ENCODE data around the gene ZC3H12C.
"Not testable (repeated sequence)": the region's sequence is repeated elsewhere in the genome, so short reads cannot be mapped to it uniquely, and the experiment has no call there.

Gene ZC3H12C

GRCh38 chr11:110092515-110093406, at the start of gene ZC3H12C:
Gene ZC3H12C, plus strand, starts transcription at chr11:110093392. Its CDS starts 20 bp downstream, at chr11:110093412.
- peak; percentile 40 to 68 for DNase-seq

GRCh38 chr11:110044226-110044968, 48.8 kb upstream of the ZC3H12C start:
- DNase-seq = no peak

DNA sequence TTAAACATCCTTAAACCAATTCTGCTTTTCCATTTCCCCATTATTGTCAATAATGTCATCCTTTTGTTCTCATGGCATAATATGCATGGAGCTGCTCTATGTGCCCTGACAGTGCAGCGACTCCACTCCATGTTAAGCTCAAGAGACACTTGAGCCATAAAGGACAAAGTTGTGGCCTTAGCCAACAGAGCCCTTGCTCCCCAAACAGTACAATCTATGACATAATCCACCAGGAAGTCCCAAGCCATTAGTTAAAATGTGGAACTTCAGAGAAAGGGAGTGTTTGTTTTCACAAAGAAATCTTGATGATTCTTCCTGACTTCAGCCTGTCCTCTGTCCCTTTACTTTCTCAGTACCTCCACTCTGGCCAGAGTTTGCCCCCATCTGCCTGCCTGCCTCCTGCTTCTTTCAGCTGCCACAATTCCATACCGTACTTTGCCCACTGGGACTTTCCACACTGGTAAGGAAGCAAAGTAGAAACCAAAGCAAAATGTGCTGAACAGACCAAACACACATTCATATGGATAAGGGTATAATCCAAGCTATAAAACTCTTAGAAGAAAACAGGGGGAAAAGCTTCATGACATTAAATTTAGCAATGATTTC, 46.3 kb upstream of the ZC3H12C start:
- DNase-seq = no peak

GRCh38 chr11:110049501-110050200, 43.5 kb upstream of the ZC3H12C start:
- DNase-seq = no peak

DNA sequence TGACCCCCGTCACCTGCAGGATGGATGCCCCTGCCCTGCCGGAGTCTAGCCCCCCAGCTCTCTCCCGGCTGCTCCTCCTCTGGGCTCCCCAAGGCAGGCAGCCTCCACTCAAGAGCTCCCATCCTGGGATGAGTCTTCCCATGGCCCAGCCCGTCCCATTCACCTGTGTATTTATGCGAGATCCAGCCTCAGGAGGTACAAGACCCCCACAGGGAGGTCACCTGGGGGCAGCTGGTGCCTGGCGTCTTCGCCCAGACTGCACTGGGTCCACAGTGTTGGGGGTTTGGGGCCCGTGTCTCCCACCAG, 43.0 kb upstream of the ZC3H12C start:
- DNase-seq = no peak

DNA sequence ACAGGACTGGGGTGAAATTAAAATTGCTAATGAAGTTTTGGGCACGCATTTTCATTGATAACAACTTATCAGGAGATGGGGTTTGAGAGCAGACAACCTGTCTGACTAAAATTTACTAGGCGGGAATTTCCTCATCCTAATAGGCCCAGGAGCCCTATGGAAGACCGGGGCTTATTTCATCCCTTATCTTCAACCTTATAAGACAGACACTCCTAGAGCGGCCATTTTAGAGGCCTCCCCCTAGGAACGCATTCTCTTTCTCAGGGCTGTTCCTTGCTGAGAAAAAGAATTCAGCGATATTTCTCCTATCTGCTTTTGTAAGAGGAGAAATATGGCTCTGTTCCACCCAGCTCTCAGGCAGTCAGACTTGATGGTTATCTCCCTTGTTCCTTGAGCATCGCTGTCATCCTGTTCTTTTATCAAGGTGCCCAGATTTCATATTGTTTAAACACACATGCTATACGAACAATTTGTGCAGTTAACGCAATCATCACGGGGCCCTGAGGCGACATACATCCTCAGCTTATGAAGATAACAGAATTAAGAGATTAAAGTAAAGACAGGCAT, 39.3 kb upstream of the ZC3H12C start:
- DNase-seq = no peak

- no peak for DNase-seq
Observed at GRCh38 chr11:110056956-110057355, 36.2 kb upstream of the ZC3H12C start.

DNA sequence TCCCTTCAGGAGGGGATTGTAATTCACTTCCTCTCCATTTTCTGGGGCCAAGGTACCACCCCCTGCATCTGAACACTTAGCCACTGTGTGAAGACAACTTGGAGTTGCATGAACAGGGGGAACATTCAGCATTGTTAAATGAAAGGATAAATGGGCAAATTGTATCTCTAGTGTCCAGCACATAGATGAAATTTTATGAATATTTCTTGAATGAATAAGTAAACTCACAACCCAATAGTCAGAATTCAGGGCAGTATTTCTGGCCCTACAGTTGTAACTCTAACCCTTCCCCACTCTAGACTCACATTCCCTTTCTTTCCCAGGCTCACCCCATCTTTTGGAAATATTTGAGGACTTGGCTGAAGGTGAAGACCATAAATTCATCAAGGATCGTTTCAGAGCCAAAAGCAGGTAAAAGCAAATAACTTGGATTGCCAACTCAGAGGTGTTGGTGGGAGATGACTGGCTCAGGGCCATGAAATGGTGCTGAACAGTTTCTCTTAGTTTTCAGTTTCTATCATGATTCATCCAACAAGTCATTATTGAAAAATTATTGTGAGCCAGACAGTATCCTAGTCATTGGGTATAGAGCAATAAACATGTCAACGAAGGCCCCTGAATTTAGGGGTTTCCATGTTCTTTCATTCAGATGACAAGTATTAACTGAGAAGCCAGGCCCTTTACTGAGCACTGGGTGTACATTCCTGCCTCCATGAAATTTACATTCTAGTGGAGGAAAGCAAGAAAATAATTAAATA, 33.3 kb upstream of the ZC3H12C start:
- no peak for DNase-seq

DNA sequence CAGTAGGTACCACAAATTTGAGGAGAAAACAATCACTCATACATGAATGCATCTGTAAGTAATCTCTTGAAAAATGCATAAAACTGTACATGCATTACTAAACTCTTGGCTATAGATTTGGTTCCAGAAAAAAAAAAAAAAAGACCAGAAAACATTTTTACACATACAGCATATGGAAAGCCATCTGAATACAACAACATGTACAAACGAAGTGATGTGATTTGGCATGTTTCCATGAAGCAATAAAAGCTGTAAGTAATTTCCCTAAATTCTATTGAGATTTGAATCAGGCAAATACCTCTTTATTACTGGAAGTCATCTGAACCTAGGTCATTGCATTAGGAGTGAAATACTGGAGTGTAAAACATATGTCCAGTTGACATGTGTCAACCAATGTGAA, 31.9 kb upstream of the ZC3H12C start:
- no peak for DNase-seq

DNA sequence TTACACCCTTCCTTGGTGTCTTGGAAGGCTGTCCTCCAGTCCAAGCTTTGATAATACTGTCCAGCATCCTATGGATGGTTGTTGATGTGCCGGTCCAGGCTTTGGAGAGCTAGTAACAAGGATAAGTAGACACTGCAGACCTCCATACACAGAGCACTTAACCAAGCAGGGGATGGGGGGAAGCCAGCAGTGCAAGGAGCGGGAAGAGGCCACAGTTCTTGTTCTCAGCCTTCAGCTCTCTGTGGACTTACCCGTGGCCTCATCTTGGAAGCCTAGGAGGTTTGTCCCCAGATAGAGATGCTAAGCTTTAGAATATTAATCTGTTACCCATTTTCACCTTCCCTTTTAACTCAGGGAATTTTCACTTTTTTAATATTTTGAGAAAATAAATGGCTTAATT, 30.9 kb upstream of the ZC3H12C start:
- DNase-seq = no peak

GRCh38 chr11:110065189-110065588, 28.0 kb upstream of the ZC3H12C start:
- no peak for DNase-seq

DNA sequence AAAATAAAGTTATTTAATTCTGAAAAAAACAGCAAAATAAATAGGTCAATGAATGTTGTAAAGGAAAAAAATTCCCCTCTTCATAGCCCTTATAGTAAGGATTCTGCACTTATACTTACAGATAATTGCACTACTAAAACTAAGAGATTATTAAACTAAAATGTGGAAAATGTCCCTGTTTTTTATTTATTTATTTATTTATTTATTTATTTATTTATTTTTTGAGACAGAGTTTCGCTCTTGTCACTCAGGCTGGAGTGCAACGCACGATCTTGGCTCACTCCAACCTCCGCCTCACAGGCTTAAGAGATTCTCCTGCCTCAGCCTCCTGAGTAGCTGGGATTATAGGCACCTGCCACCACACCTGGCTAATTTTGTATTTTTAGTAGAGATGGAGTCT, 25.2 kb upstream of the ZC3H12C start:
- not testable (repeated sequence) for DNase-seq

DNA sequence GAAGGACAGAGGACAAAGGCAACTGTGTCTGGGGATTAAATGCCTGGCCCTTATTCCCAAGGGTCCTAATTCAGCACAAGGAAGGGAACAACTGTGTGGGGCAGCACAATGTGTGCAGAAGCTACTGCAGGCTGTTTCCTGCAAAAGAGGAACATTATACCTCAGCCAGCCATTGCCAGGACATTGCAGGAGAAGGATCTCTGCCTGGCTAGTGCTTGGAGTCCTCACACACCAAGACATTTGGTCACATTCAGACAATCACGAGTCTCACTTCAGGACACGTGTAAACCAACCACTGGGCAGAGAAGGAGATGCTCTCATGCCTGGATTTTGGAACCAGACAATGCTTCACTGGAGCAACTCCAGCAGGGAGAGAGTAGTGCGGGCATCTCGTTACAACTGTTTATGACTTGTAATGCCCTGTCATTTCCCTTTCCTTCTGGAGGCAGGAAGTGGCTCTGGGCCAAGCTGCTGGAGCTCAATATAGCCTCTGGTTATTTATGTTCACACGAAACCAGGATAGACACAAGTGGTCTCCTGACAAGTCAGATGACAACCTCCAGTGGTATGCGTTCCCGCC, 23.9 kb upstream of the ZC3H12C start:
- DNase-seq = peak in 1 of 2 donors; percentile 4

- no peak for DNase-seq
Observed at GRCh38 chr11:110070176-110070575, 23.0 kb upstream of the ZC3H12C start.

- no peak for DNase-seq
Observed at GRCh38 chr11:110071197-110071596, 22.0 kb upstream of the ZC3H12C start.

- DNase-seq = no peak
Observed at GRCh38 chr11:110072930-110073329, 20.3 kb upstream of the ZC3H12C start.

- no peak for DNase-seq
Observed at GRCh38 chr11:110074499-110074898, 18.7 kb upstream of the ZC3H12C start.

- DNase-seq = no peak
Observed at GRCh38 chr11:110075105-110075846, 17.9 kb upstream of the ZC3H12C start.

- DNase-seq = no peak
Observed at GRCh38 chr11:110075847-110076208, 17.4 kb upstream of the ZC3H12C start.

GRCh38 chr11:110076371-110076965, 16.7 kb upstream of the ZC3H12C start:
- no peak for DNase-seq

- DNase-seq = no peak
Observed at GRCh38 chr11:110077346-110077745, 15.8 kb upstream of the ZC3H12C start.

Data from CD4-positive, alpha-beta T cell treated with Interferon alpha-2 for 1 hour (primary cell).